HCT116 (cell line): ENCODE measurements around the gene TMEM208. TPM values are rescaled to one million over a fixed set of nuclear protein-coding genes. Genes with fewer than 3 reads are reported as not detected.

ENCODE experiments used
- ATAC-seq: fragments of 200-7000 bp; cut with Tn5 transposase; 2 replicates; pipeline ENCODE4 v1.9.1; 2020; ENCODE audit warnings: mild to moderate bottlenecking, moderate library complexity
- BruUV-seq: library from RNA; stranded (reverse); fragments of 400-500 nt; replicated peaks from 2 replicates; lab custom pipeline; 2021; lab: Mats Ljungman, UMichigan
- CTCF ChIA-PET: fragments of 300-600 bp; sonication (Branson Sonifier 250); formaldehyde crosslinking; loops from one replicate; lab custom pipeline; 2021; ENCODE audit warnings: antibody characterized with exemption; lab: Charles Lee
- POLR2A ChIA-PET: fragments of 300-600, 350-600 bp; sonication (Branson Sonifier 250); formaldehyde crosslinking; loops from one replicate; lab custom pipeline; 2021; ENCODE audit warnings: antibody characterized with exemption; lab: Charles Lee
- RAD21 ChIA-PET, 2 experiments: fragments of 300-600 bp; sonication (Branson Sonifier 250); formaldehyde crosslinking; loops; one replicate each; lab custom pipeline; 2023; ENCODE audit warnings: low total read pairs in 2 of 2; ENCODE audit not compliant: uncharacterized antibody in 2 of 2, unreplicated experiment in 2 of 2, low non-redundant PET in 1 of 2; lab: Charles Lee
- DNase-seq: peaks from one replicate; pipeline ENCODE4 v3.0.0-alpha.2; 2010; ENCODE audit warnings: low read depth, low spot score
- H2AFZ ChIP-seq: fragments of 200-600 bp; shearing (Covaris generic), sonication (generic); 2 replicates; pipeline ENCODE4 v1.6.1; 2017; ENCODE audit warnings: low read depth, mixed run types, mixed read lengths, antibody characterized with exemption, low read length; ENCODE audit not compliant: poor library complexity, severe bottlenecking
- H3K27ac ChIP-seq: 2 replicates; pipeline ENCODE4 v1.5.1; 2012; ENCODE audit warnings: low read depth, low read length
- H3K27me3 ChIP-seq: fragments of 200-600 bp; sonication (generic); 2 replicates; pipeline ENCODE4 v1.6.1; 2016; ENCODE audit warnings: mixed run types, low read length, mixed read lengths; ENCODE audit not compliant: insufficient read depth
- H3K36me3 ChIP-seq, 2 experiments: fragments of 200-500 bp in 1 of 2; fragments of 200-600 bp in 1 of 2; sonication (Bioruptor generic) in 1 of 2; sonication (generic) in 1 of 2; 2 replicates each; pipeline versions ENCODE4 v1.5.1 to v1.6.1; 2014 to 2016; ENCODE audit warnings: low read length in 2 of 2, inconsistent platforms in 1 of 2, mixed read lengths in 1 of 2, mixed run types in 1 of 2; ENCODE audit not compliant: insufficient read depth in 2 of 2, control insufficient read depth in 1 of 2
- H3K4me1 ChIP-seq, 2 experiments: fragments of 200-600 bp in 1 of 2; sonication (generic) in 1 of 2; 2 replicates each; pipeline versions ENCODE4 v1.5.1 to v1.6.1; 2012 to 2017; ENCODE audit warnings: low read length in 2 of 2, inconsistent platforms in 1 of 2, mild to moderate bottlenecking in 1 of 2, mixed read lengths in 1 of 2, mixed run types in 1 of 2, moderate library complexity in 1 of 2; ENCODE audit not compliant: insufficient read depth in 2 of 2, control insufficient read depth in 1 of 2
- H3K4me2 ChIP-seq: fragments of 200-600 bp; sonication (generic); 2 replicates; pipeline ENCODE4 v1.6.1; 2017; ENCODE audit warnings: mixed run types, low read length, mixed read lengths
- H3K4me3 ChIP-seq, 2 experiments: fragments of 200-600 bp in 1 of 2; sonication (generic) in 1 of 2; replicated peaks in 1 of 2; 2 replicates each; pipeline ENCODE4 v1.5.1; 2011 to 2016; ENCODE audit warnings: low read length in 2 of 2, control low read depth in 1 of 2, low read depth in 1 of 2, mild to moderate bottlenecking in 1 of 2, mixed read lengths in 1 of 2, mixed run types in 1 of 2
- H3K79me2 ChIP-seq: fragments of 200-600 bp; sonication (generic); 2 replicates; pipeline ENCODE4 v1.6.1; 2017; ENCODE audit warnings: mild to moderate bottlenecking, mixed run types, low read length, moderate library complexity, mixed read lengths; ENCODE audit not compliant: insufficient read depth
- H3K9ac ChIP-seq: fragments of 200-600 bp; sonication (generic); 2 replicates; pipeline ENCODE4 v1.6.1; 2016; ENCODE audit warnings: low read length, mixed read lengths
- H3K9me2 ChIP-seq: fragments of 200-600 bp; sonication (generic), shearing (Covaris generic); 2 replicates; pipeline ENCODE4 v1.6.1; 2017; ENCODE audit warnings: mixed run types, mild to moderate bottlenecking, moderate library complexity; ENCODE audit not compliant: insufficient read depth
- H3K9me3 ChIP-seq, 2 experiments: fragments of 200-500 bp in 1 of 2; fragments of 200-600 bp in 1 of 2; sonication (Bioruptor generic) in 1 of 2; sonication (generic) in 1 of 2; 2 replicates each; pipeline ENCODE4 v1.6.1; 2014 to 2017; ENCODE audit warnings: low read length in 2 of 2, mixed read lengths in 2 of 2, inconsistent platforms in 1 of 2, low read depth in 1 of 2, mild to moderate bottlenecking in 1 of 2, mixed run types in 1 of 2, moderate library complexity in 1 of 2; ENCODE audit not compliant: control insufficient read depth in 1 of 2, insufficient read depth in 1 of 2
- H4K20me1 ChIP-seq: fragments of 200-600 bp; sonication (generic), shearing (Covaris generic); 2 replicates; pipeline ENCODE4 v1.6.1; 2017; ENCODE audit warnings: mixed run types, mild to moderate bottlenecking, moderate library complexity; ENCODE audit not compliant: insufficient read depth
- CEBPB ChIP-seq: IDR thresholded peaks from 2 replicates; pipeline ENCODE4 v1.6.1; 2012; ENCODE audit warnings: low read depth
- EGR1 ChIP-seq: IDR thresholded peaks from 2 replicates; pipeline ENCODE4 v1.6.1; 2012; ENCODE audit warnings: low read depth
- EZH2 ChIP-seq: fragments of 200-600 bp; sonication (generic); IDR thresholded peaks from 2 replicates; pipeline ENCODE4 v1.6.1; 2017; ENCODE audit warnings: antibody characterized with exemption, mixed run types
- EZH2phosphoT487 ChIP-seq: fragments of 200-600 bp; IDR thresholded peaks from 2 replicates; pipeline ENCODE4 v1.6.1; 2018; ENCODE audit warnings: antibody characterized with exemption, borderline replicate concordance
- JUND ChIP-seq: IDR thresholded peaks from 2 replicates; pipeline ENCODE4 v1.6.1; 2012
- RAD21 ChIP-seq: IDR thresholded peaks from 2 replicates; pipeline ENCODE4 v1.6.1; 2012; ENCODE audit warnings: low read depth, mild to moderate bottlenecking
- SIN3A ChIP-seq: IDR thresholded peaks from 2 replicates; pipeline ENCODE4 v1.6.1; 2012; ENCODE audit warnings: low read depth
- SP1 ChIP-seq: IDR thresholded peaks from 2 replicates; pipeline ENCODE4 v1.6.1; 2012; ENCODE audit warnings: low read depth
- SRF ChIP-seq: IDR thresholded peaks from 2 replicates; pipeline ENCODE4 v1.6.1; 2012; ENCODE audit warnings: low read depth
- TCF7L2 ChIP-seq: IDR thresholded peaks from 2 replicates; pipeline ENCODE4 v1.7.0; 2011; ENCODE audit warnings: borderline replicate concordance, inconsistent platforms; ENCODE audit not compliant: insufficient read depth, insufficient read length; ENCODE audit errors: extremely low read depth
- YY1 ChIP-seq: IDR thresholded peaks from 2 replicates; pipeline ENCODE4 v1.6.1; 2011; ENCODE audit warnings: low read length, low read depth, moderate library complexity, mild to moderate bottlenecking; ENCODE audit not compliant: insufficient replicate concordance; ENCODE audit errors: extremely low read depth
- ZFX ChIP-seq: fragments of 450-650 bp; IDR thresholded peaks from 2 replicates; pipeline ENCODE4 v1.6.1; 2017
- ZNF274 ChIP-seq: fragments of 200-500 bp; sonication (Bioruptor generic); IDR thresholded peaks from 2 replicates; pipeline ENCODE4 v1.6.1; 2014; ENCODE audit warnings: mild to moderate bottlenecking, low read depth, low read length, inconsistent platforms
- intact Hi-C: fragments of 100-400 bp; cut with micrococcal nuclease; formaldehyde crosslinking; loops from 2 replicates; pipeline ENCODE4 v1.10.0; 2022
- total RNA-seq: library from RNA; stranded (reverse); gene quantifications from one replicate; pipeline ENCODE4 v1.2.1, GENCODE V29; 2021; ENCODE audit not compliant: unreplicated experiment
- TF ChIP-seq, protein P1 (sequence below): IDR thresholded peaks from 2 replicates; pipeline ENCODE4 v1.6.1; 2012
- TF ChIP-seq, protein P2 (sequence below): IDR thresholded peaks from 2 replicates; pipeline ENCODE4 v1.6.1; 2012; ENCODE audit warnings: low read depth

The TMEM208 gene
- total RNA-seq, 1 experiment from 2014 or later: 36.1 TPM

DNA sequence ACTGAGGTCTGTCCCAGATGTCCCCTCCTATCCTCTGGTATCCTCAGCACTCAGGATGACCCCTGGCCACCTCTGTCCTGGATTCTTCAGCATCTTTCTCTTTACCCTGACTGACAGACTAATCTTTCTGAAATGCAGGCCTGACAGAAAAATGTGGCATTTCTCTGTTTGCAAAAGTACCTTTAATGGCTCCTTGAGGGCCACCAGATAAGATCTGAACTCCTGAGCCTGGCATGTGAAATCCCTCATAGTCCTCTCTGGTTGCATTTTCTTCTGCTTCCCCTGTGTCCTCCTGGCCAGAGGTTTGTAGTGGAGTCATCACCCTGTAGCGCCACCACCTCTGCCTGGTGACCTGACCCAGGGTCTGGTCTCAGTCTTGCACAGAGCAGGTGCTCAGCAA is 30.0 kb upstream of the TMEM208 start:
- intact Hi-C loops: no loop called here
- Histone ChIP-seq H3K36me3 (peaks cover 28 to 45% of the 10 kb centered on the region in 2 experiments; a peak in 3 of 4 replicates), H3K4me2 (no peak overlapping the region), H3K4me1 (peaks cover 22 to 47% of the 10 kb centered on the region in 2 experiments), H3K79me2 (peaks cover 58% of the 10 kb centered on the region), H3K9me3 (no peaks in the 10 kb centered on the region), H3K27ac (peak overlapping the region; percentile 99; the same call in 1 of the 2 replicates), H3K4me3 (no peak overlapping the region), H2AFZ (no peak overlapping the region), H3K9ac (no peak overlapping the region), H3K27me3 (no peaks in the 10 kb centered on the region), H3K9me2 (no peaks in the 10 kb centered on the region)
- RAD21 ChIA-PET: no interaction called here
- POLR2A ChIA-PET: no interaction called here
- BruUV-seq: no TSS peak
- DNase-seq: no peak
- CTCF ChIA-PET: interaction anchor here (1.8 kb wide), 1 partner anchor 42 kb away, joined by 5 read pairs; no protein-coding TSS in a partner anchor
- no peak for TF ChIP-seq EZH2
- TF ChIP-seq ZFX: no peak
- TF ChIP-seq TCF7L2: no peak
- no peak for TF ChIP-seq RAD21
- TF ChIP-seq, all 23 proteins: peak for 0
- no peak for ATAC-seq
- no peaks in the 10 kb centered on the region; the same call in 1 of the 2 replicates for H4K20me1 ChIP-seq

DNA sequence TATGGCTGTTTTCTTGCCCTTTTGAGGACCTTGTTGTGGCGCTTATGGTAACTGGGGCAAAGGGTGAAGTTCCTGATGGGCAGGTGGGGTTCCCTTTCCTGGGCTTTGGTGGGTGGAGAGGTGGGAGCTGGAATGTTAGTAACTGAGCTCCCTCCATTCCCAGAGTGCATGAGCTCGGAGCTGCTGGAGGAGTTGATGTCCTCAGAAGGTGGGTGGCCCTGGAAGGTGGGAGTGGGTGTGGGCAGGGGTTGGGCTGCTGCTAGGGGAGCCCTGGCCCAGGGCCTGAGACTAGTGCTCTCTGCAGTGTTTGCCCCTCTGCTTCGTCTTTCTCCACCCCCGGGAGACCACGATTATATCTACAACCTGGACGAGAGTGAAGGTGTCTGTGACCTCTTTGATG is 29.2 kb upstream of the TMEM208 start:
- peaks cover 50% of the 10 kb centered on the region for H3K79me2 ChIP-seq
- H3K9ac ChIP-seq: no peak overlapping the region
- RAD21 ChIA-PET: no interaction called here
- TF ChIP-seq SRF (no peak), TCF7L2 (no peak), ZNF274 (no peak), SP1 (no peak), EGR1 (no peak), JUND (no peak), YY1 (no peak), EZH2 (no peak), EZH2phosphoT487 (no peak), CEBPB (no peak), SIN3A (no peak), ZFX (no peak)
- TF ChIP-seq, protein P1, sequence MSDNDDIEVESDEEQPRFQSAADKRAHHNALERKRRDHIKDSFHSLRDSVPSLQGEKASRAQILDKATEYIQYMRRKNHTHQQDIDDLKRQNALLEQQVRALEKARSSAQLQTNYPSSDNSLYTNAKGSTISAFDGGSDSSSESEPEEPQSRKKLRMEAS: no peak
- TF ChIP-seq, protein P2, sequence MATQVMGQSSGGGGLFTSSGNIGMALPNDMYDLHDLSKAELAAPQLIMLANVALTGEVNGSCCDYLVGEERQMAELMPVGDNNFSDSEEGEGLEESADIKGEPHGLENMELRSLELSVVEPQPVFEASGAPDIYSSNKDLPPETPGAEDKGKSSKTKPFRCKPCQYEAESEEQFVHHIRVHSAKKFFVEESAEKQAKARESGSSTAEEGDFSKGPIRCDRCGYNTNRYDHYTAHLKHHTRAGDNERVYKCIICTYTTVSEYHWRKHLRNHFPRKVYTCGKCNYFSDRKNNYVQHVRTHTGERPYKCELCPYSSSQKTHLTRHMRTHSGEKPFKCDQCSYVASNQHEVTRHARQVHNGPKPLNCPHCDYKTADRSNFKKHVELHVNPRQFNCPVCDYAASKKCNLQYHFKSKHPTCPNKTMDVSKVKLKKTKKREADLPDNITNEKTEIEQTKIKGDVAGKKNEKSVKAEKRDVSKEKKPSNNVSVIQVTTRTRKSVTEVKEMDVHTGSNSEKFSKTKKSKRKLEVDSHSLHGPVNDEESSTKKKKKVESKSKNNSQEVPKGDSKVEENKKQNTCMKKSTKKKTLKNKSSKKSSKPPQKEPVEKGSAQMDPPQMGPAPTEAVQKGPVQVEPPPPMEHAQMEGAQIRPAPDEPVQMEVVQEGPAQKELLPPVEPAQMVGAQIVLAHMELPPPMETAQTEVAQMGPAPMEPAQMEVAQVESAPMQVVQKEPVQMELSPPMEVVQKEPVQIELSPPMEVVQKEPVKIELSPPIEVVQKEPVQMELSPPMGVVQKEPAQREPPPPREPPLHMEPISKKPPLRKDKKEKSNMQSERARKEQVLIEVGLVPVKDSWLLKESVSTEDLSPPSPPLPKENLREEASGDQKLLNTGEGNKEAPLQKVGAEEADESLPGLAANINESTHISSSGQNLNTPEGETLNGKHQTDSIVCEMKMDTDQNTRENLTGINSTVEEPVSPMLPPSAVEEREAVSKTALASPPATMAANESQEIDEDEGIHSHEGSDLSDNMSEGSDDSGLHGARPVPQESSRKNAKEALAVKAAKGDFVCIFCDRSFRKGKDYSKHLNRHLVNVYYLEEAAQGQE: no peak

More for the DNA sequence above, 29.2 kb upstream of the TMEM208 start:
- Histone ChIP-seq H3K4me1 (peaks cover 22 to 47% of the 10 kb centered on the region in 2 experiments), H4K20me1 (no peaks in the 10 kb centered on the region; the same call in 1 of the 2 replicates), H2AFZ (no peak overlapping the region), H3K36me3 (peaks cover 34 to 53% of the 10 kb centered on the region in 2 experiments; a peak in 3 of 4 replicates), H3K4me2 (peak overlapping the region; percentile 97), H3K27ac (peak overlapping the region; percentile 99), H3K9me3 (no peaks in the 10 kb centered on the region), H3K27me3 (no peaks in the 10 kb centered on the region), H3K9me2 (no peaks in the 10 kb centered on the region), H3K4me3 (no peak overlapping the region)
- no peak for ATAC-seq
- ChIA-PET CTCF (interaction anchor here (0.9 to 2.3 kb wide), 28 partner anchors 9 to 302 kb away, joined by 3 to 14 read pairs (median 5); partner anchors contain the start of genes ATP6V0D1, CES3, FHOD1 and NOL3), POLR2A (interaction anchor here (1.0 to 2.3 kb wide), 5 partner anchors 10 to 50 kb away, joined by 3 to 11 read pairs (median 8); partner anchors contain the start of genes FHOD1, NOL3 and TMEM208)
- no peak for DNase-seq
- BruUV-seq: no TSS peak
- intact Hi-C loops: no loop called here
